NCI-H2227 treated with DMSO at 0.1 percent for 48 hours (cell line): ENCODE data around the gene PNPLA6.

Experiments
- DNase-seq: peaks from one replicate; lab custom pipeline; 2025; lab: John Stamatoyannopoulos, UW

Gene PNPLA6

DNA sequence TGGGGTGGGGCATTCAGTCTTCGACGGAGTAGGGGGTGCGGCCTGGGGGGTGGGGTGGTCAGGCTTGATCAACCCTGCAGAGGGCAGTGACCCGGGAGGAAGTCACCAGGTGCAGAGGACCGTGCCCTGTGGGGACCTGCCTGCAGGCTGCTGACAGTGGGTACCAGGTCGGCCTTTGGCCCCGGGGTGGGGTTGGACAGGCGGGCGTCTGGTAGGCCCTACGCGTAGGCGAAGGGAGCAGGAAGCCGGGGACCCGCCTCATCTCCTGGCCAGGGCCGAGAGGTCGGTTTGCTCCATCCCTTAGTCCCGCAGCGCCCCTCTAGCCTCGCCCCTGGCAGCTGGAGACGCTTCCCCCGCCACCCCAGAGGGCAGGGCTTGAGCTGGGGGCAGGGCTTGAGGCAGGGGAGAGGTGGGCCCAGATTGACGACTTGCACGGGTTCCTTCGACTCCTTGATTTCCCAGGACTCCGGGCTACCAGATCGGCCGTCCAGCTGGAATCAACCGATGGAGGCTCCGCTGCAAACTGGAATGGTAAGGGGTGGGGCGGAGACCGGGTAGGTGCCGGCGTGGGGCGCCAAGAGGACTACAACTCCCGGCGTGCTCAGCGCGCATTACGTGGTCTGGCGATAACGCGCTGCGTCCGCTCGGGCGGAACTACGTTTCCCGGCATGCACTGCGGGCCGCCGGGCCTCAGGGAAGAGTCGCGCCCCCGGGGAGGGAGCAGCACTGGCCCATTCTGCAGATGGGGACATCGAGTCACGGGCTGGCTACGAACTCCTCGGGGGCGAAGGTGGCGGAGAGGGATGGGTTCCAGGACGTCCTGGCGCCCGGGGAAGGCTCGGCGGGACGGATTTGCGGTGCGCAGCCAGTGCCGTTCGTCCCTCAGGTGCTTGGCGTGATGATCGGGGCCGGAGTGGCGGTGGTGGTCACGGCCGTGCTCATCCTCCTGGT, at the start of gene PNPLA6:
Gene PNPLA6 (plus strand): TSS at position 671 of the 951 bp plus-strand sequence. CDS start 72 bp downstream, at position 743.
- DNase-seq: peak; percentile 69

- DNase-seq: no peak
Measured at GRCh38 chr19:7486923-7487322, 48.6 kb upstream of the PNPLA6 start.

- peak; percentile 83 for DNase-seq
Measured at GRCh38 chr19:7488736-7489353, 46.7 kb upstream of the PNPLA6 start, which contains the start of gene PEX11G. Gene PEX11G (minus strand): TSS chr19:7489035. CDS start chr19:7489010, 25 bp downstream.

- no peak for DNase-seq
Measured at GRCh38 chr19:7489609-7490044, 45.9 kb upstream of the PNPLA6 start.

DNA sequence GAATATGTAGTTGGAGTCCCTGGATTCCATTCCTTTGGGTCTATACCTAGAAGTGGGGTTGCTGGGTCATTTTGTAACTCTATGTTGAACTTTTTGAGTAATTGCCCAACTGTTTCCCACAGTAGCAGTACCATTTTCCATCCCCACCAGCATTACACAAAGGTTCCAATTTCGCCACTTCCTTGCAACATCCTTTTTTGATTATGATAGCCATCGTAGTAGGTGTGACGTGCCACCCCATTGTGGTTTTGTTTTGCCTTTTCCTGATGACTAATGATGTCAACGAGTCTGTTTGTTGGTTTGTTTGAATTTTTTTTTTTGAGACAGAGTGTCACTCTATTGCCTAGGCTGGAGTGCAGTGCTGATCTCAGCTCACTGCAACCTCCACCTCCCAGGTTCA, 43.4 kb upstream of the PNPLA6 start:
- DNase-seq: no peak

DNA sequence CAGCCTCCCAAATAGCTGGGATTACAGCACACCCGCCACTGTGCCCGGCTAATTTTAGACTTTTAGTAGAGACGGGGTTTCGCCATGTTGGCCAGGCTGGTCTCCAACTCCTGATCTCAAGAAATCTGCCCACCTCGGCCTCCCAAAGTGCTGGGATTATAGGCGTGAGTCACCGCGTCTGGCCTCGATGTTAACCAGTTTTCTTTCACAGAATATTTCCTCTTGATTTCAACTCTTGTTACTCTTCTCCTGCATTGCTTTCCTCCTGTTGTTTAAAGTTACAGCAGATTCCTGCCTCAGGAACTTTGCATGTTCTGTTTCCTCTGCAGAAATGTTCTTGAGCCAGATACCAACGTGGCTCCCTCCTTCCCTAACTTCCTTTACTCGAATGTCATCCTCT, 43.0 kb upstream of the PNPLA6 start:
- no peak for DNase-seq

- DNase-seq: peak; percentile 19
Measured at GRCh38 chr19:7494416-7495098, 41.0 kb upstream of the PNPLA6 start.

- DNase-seq: no peak
Measured at GRCh38 chr19:7497292-7497691, 38.2 kb upstream of the PNPLA6 start.

DNA sequence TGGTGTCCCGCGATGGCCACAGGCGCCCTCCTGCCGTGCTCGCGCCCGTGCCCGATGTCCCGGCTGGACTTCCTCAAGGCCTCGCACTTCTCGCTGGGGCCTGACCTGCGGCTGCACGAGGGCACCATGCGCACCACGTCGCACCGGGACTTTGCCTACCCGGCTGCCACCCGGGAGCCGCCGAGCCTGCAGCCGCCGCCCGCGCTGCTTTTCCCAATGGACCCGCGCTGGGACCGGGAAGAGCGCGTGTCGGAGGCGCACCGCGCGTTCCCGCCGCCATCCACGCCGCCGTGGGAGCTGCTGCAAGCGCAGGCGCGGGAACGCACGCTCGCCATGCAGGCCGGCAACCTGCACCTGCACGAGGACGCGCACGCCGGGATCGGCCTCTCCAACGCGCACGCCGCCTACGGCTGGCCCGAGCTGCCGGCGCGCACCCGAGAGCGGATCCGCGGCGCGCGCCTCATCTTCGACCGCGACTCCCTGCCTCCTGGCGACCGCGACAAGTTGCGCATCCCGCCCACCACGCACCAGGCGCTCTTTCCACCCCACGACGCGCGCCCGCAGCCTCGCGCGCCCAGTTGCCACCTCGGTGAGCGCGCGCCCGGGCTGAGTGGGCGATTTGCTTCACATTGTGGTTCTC, 34.6 kb upstream of the PNPLA6 start:
- peak; percentile 61 for DNase-seq

- DNase-seq: no peak
Measured at GRCh38 chr19:7502552-7502951, 33.0 kb upstream of the PNPLA6 start.

DNA sequence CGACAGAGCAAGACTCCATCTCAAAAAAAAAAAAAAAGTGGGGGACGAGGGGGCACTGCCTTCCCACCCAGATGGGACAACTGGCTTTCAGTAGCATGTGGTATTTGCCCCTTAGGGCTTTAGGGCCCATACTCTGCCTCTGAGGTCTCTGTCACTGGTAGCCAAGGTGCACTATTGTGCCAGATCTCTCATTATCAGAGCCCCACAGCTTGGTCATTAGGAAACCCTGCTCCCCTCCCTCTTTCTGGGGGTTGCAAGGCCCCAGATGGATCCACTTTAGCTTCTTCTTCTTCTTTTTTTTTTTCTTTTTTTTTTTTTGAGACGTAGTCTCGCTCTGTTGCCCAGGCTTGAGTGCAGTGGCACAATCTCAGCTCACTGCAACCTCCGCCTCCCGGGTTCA, 30.8 kb upstream of the PNPLA6 start:
- DNase-seq: no peak

GRCh38 chr19:7505288-7505681, 30.2 kb upstream of the PNPLA6 start:
- no peak for DNase-seq

DNA sequence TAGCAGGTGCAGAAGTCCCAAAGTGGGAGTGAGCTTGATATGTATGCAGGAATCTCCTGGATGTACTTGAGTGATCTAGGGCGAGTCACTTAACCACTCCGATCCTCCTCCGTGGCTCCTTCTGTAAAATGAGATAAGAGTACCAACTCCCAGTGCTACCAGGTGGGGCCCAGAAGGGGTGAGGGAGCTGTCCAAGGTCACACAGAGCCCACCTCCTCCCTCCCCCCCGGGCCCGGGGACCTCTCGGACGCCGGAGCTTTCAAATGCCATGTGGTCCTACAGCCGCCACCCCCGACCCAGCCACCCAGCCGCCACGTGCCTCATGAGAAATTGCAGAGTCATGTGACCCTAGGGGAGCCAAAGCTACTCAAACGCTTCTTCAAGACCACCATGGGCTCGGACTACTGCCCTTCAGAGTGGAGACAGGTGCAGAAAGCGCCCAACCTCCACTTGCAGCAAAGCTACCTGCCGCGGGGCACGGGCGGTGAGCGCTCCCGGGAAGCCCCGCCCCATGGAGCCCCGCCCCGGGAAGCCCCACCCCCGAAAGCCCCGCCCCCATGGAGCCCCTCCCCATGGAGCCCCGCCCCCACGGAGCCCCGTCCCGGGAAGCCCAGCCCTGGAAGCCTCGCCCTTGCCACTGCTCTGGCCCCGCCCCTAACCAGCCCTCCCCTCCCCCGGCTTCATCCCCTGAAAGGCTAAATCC, 29.7 kb upstream of the PNPLA6 start:
- DNase-seq: no peak

DNA sequence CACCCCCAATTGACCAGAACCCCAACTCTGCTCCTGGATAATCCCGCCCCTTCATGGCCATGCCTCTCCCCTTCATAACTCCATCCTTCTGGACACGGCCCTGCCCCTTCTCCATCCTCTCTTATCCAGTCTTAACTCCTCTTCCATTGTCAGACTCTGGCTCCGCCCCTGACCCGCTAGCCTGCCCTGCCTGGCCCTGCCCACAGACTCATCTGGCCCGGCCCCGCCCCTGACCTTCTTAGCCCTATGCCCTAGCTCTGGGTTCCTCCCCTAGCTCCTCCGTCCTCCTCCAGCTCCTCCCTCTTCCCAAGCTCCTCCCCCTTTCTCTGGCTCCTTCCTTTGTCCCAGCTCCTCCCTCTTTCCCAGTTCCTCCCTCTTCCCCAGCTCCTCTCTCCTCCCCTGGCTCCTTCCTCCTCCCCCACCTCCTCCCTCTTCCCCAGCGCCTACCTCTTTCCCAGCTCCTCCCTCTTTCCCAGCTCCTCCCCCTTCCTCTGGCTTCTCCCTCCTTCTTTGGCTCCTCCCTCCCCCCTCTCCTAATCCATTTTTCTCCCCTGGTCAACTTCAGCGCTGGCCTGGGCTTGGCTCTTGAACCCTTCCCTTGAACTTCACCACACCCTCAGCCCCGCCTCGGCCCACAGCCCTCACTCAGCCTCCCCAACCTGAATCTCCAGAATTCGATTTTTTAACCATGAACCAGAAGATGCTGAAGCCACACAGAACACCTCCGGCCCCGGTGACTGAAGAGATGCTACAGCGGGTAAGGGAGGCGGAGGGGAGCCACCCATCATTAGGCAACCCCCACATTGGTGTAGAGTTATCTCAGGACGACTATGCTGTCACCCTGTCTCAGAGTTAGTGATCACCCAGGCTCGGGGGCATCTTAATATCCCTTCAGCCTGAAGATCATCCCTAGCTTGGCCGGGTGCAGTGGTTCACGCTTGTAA, 28.9 kb upstream of the PNPLA6 start:
- no peak for DNase-seq

DNA sequence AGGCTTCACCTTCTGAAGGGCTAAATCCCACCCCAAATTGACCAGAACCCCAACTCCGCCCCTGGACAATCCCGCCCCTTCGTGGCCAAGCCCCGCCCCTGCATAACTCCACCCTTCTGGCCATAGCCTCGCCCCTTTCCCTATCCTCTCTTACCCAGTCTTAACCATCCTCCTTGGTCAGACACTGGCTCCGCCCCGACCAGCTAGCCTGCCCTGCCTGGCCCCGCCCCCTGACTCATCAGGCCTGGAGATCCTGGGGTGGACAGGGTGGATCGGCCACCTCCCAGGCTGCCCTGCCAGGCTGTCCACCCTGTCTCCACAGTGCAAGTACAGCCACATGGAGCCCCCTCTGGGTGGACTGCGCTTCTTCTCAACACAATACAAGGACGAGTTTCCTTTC, 27.6 kb upstream of the PNPLA6 start:
- DNase-seq: no peak

GRCh38 chr19:7509625-7510024, 25.9 kb upstream of the PNPLA6 start:
- no peak for DNase-seq

DNA sequence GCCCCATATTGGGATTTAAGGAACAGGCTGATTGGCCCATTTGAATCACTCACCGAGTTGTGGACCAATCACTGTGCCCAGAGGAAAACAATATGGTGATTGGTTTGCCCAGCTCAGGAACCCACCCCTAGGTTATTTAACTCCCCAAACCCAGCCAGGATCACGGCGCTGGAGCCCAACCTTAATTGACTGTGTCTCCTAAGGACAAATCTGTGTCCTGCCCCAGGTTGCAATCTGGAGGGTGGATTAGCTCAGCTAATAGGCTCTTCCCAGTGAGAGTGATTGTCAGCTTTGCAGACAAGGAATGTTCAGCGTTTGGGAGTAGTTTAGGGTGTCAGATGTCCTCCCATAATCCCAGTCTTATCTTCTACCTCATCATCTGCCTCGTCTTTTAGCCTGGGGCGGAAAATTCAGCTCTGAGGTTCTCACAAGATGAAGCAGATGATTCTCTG, 23.1 kb upstream of the PNPLA6 start:
- DNase-seq: no peak

DNA sequence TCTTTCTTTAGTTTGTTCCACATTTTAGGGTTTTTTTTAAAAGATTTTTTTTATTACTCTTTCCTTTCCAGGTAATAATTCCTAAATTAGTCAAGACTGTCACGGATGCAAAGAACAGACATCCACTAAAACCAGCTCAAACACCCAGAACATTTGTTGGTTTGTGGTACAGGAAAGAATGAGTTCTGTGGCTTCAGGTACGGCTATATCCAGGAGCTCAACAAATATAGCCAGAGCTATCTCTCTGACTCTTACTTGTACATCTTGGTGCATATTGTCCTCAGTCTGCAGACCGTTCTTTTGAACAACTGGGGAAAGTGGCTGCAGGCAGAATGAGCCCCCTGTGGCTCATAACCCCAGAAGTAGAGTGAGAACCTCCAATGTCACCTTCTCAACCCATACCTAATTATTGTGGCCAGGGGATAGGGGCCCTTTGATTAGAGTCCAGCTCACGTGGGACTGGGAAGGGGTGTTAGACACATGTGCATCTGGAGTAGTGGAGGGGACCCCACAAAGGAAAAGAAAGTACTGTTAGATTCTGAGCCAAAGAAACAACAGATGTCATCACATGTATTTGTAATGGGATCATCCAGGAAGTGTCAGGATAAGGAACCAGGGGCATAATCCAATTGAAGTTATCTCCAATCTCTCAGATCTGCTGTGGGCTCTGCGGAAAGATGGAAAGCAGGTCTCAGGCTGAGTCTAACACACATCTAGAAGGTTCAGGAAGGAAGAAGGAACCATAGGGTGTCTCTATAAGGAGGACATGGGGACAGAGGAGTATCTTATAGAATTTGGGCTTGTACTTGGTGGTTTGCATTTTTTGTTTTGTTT, 21.5 kb upstream of the PNPLA6 start:
- DNase-seq: no peak

- no peak for DNase-seq
Measured at GRCh38 chr19:7515110-7515644, 20.3 kb upstream of the PNPLA6 start.
